Measurements from ENCODE around the gene LDLRAD4.

Gene LDLRAD4

DNA sequence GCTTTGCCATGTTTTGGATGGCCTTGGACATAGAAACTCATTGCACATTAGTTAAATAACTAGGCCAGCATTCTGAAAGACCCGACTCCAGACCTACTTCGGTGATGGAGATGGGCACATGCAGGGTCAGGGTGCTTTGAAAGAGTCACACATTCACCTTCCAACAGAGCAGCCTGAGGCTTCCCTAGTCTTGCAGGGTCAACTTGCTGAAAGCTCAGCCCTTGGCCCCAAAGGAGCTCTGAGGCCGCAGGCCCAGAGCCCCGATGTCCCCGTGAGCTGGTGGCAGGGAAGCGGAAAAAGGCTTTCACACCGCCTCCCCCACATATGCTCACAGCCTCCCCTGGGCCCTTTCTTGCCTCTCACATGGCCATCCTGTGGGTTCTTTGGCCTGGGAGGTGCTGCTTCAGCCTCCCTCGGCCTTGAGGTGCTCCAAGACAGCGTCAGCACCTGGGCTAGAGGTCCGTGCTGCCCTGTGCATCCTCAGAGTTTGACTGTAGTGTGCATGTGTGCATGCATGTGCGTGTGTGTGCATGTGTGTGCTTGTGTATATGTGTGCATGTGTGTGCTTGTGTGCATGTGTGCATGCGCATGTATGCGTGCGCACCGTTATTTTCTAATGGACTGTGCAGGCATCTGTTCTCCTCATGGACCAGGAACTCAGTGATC lies 21.6 kb downstream of the LDLRAD4 start:
- FAIRE-seq (no peak), DNase-seq (ENCODE audit: insufficient read length, low spot score) (no peak)
- no peak for TF ChIP-seq POLR2A (IDR thresholded peaks at IDR 0.05; ENCODE audit: low read depth, low read length)

GRCh38 chr18:13241083-13241892 lies 22.7 kb downstream of the LDLRAD4 start:
- TF ChIP-seq POLR2A (IDR thresholded peaks at IDR 0.05; ENCODE audit: low read depth, low read length), result no peak
- DNase-seq (ENCODE audit: insufficient read length, low spot score) (no peak), FAIRE-seq (no peak)

DNA sequence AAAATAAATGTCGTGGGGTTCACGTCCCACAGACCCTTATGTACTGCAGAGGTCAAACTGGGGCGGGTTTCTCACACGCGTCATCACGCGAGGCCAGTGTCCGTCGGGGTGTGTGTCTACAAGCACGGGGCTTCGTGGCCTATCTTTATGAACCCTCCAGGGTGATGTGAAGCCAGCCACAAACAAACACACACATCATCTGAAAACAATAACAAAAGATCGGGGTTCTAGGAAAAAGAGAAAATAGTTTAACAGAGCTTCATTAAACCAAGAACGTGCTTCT lies 23.3 kb downstream of the LDLRAD4 start:
- FAIRE-seq (no peak), DNase-seq (ENCODE audit: insufficient read length, low spot score) (no peak)
- TF ChIP-seq POLR2A (IDR thresholded peaks at IDR 0.05; ENCODE audit: low read depth, low read length), result no peak

- DNase-seq (ENCODE audit: insufficient read length, low spot score), result no peak
- FAIRE-seq, result no peak
- no peak for TF ChIP-seq POLR2A (IDR thresholded peaks at IDR 0.05; ENCODE audit: low read depth, low read length)
These were observed 24.2 kb downstream of the LDLRAD4 start for GRCh38 chr18:13242797-13243196.

- FAIRE-seq, result no peak
- DNase-seq (ENCODE audit: insufficient read length, low spot score), result no peak
- no peak for TF ChIP-seq POLR2A (IDR thresholded peaks at IDR 0.05; ENCODE audit: low read depth, low read length)
These were observed 24.8 kb downstream of the LDLRAD4 start for GRCh38 chr18:13243363-13243762.

GRCh38 chr18:13244135-13244534 lies 25.6 kb downstream of the LDLRAD4 start:
- FAIRE-seq (no peak), DNase-seq (ENCODE audit: insufficient read length, low spot score) (no peak)
- no peak for TF ChIP-seq POLR2A (IDR thresholded peaks at IDR 0.05; ENCODE audit: low read depth, low read length)

- no peak for TF ChIP-seq POLR2A (IDR thresholded peaks at IDR 0.05; ENCODE audit: low read depth, low read length)
- no peak for DNase-seq (ENCODE audit: insufficient read length, low spot score)
- no peak for FAIRE-seq
These were observed 27.0 kb downstream of the LDLRAD4 start for GRCh38 chr18:13245481-13246000.

DNA sequence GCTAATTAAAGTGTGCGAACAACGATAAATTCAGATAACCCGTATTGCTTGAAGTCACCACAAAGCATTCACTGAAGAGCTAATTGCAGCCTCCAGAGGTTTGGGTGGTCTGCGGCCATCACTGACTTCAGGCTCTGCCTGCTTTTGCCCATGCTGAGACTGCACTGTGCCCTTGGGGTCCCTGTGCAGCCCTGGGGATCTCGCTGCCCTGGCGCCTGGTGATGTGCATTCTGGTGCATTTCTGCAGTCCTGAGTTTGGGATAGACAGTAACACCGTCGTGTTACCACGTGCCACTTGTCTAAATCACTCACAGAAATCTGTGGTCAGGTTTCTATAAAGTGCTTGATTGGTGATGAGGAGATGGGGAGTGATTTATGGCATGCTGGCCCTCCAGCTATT lies 27.6 kb downstream of the LDLRAD4 start:
- DNase-seq (ENCODE audit: insufficient read length, low spot score) (no peak), FAIRE-seq (no peak)
- no peak for TF ChIP-seq POLR2A (IDR thresholded peaks at IDR 0.05; ENCODE audit: low read depth, low read length)

DNA sequence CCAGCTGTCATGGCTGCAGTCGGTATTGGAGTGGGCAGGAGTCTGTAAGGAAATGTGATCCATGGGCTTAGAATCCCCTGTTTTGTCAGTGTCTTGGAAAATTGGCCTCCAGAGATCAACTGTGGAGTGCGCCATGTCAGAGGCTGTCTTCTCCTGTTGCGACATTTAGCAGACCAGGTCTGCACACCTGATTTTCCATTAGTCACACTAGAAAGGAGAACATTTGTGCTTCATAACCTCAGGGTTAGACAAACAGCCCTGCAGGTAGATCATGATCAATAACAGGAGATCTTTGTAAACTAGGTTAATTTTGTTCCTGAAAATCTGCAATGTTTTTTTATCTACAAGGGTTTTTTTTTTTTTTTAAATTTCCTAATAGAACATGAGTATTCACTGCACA lies 28.0 kb downstream of the LDLRAD4 start:
- TF ChIP-seq POLR2A (IDR thresholded peaks at IDR 0.05; ENCODE audit: low read depth, low read length), result no peak
- DNase-seq (ENCODE audit: insufficient read length, low spot score), result no peak
- no peak for FAIRE-seq

DNA sequence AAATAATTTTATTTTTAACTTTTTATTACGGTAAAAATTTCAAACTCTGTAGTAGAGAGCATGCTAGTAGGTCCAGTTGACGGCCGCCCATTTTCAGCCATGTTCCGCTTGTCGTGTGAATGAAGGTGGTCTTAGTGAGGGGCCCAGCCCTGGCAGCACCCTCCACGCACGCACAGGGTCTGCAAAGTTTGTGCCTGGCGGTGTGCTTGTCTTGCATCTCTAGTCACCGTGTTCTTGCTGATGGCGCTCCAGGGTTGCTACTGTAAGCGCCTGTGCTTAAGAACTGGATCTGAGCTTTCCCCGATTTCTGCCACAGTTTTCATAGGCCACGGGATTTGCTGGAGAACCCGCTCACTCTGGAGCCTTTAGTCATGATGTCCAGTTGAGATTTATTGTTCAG lies 28.9 kb downstream of the LDLRAD4 start:
- FAIRE-seq (no peak), DNase-seq (ENCODE audit: insufficient read length, low spot score) (no peak)
- TF ChIP-seq POLR2A (IDR thresholded peaks at IDR 0.05; ENCODE audit: low read depth, low read length), result no peak

- FAIRE-seq (no peak), DNase-seq (ENCODE audit: insufficient read length, low spot score) (no peak)
- TF ChIP-seq POLR2A (IDR thresholded peaks at IDR 0.05; ENCODE audit: low read depth, low read length), result no peak
These were observed 34.3 kb downstream of the LDLRAD4 start for GRCh38 chr18:13252686-13253410.

DNA sequence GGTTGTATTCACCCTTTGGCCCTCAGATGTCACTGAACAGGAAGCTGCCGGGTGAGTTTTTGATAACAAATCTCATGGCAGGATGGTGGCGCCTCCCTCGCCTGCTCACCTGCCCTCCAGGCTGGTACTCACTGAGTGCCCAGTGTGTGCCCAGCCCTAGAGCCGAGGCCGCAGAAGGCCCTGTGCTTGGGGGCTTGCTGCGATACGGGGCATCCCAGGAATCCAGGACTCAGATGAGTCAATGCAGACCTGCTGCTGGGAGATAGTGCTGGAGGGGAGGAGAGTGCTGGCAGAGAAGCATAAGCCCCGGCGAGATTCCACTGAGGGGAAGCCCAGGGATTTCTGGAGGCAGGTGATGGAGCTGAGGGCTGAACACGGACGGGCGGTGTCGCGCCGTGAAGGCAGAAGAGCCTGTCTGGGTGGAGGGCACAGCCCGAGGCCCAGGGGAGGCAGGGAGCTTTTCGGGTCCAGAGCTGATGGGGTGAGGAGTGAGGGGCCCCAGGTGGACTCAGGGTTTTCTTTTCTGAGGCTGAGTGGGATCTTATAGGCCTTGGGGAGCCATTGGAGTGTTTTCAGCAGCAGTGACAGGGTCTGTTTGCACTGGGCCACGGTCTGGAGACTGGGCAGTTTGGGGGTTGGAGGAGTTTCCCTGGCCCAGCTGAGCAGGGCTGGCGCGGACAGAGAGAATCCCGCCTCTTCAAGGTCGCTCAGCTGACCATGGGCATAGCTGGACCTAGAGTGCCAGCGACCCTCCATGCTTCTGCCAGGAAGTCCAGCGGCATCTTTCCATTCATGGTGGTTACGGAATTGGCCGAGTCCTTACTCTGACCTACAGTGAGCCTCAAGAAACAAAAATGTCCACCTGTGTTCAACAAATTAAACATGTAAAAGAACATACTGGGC lies 35.5 kb downstream of the LDLRAD4 start:
- FAIRE-seq (no peak), DNase-seq (ENCODE audit: insufficient read length, low spot score) (no peak)
- no peak for TF ChIP-seq POLR2A (IDR thresholded peaks at IDR 0.05; ENCODE audit: low read depth, low read length)

Measured in H54 (cell line).